ENCODE results near the gene SLC7A6.

- no peak for TF ChIP-seq CTCF (IDR thresholded peaks at IDR 0.05; ENCODE audit: low read length)
- no peak for TF ChIP-seq EZH2 (IDR thresholded peaks at IDR 0.05; ENCODE audit: borderline replicate concordance, low read length)
Measured at GRCh38 chr16:68230956-68231355, 33.4 kb upstream of the SLC7A6 start.

All from OCI-LY1 (cell line).